Endodermal cell (in vitro differentiated cells): ENCODE results near the gene LRCH3. TPM values are rescaled to one million over a fixed set of nuclear protein-coding genes. Genes with fewer than 3 reads are reported as not detected.
A peak's percentile ranks its signal among the peaks of the same experiment; 100 is the strongest.

Source experiments
- DNase-seq: peaks from one replicate; pipeline ENCODE4 v3.0.0-alpha.2; 2017
- H3K27ac ChIP-seq: 2 replicates; pipeline ENCODE4 v1.5.1; 2013; ENCODE audit warnings: mild to moderate bottlenecking, low read depth, low read length, moderate library complexity
- H3K27me3 ChIP-seq: 2 replicates; pipeline ENCODE4 v1.6.1; 2013; ENCODE audit warnings: mild to moderate bottlenecking, low read length, moderate library complexity; ENCODE audit not compliant: insufficient read depth, control insufficient read depth, poor library complexity, severe bottlenecking
- H3K36me3 ChIP-seq: 2 replicates; pipeline ENCODE4 v1.7.0; 2013; ENCODE audit warnings: mild to moderate bottlenecking, low read length, moderate library complexity; ENCODE audit not compliant: control insufficient read depth, insufficient read depth
- H3K4me1 ChIP-seq: one replicate; pipeline ENCODE4 v1.7.0; 2013; ENCODE audit warnings: low read length; ENCODE audit not compliant: control insufficient read depth, insufficient read depth
- H3K4me3 ChIP-seq: 2 replicates; pipeline ENCODE4 v1.5.1; 2013; ENCODE audit warnings: mild to moderate bottlenecking, low read length, moderate library complexity
- H3K9ac ChIP-seq: 2 replicates; pipeline ENCODE4 v1.6.1; 2013; ENCODE audit warnings: mild to moderate bottlenecking, low read length, moderate library complexity; ENCODE audit not compliant: poor library complexity, severe bottlenecking; ENCODE audit errors: extremely low read depth
- H3K9me3 ChIP-seq: 2 replicates; pipeline ENCODE4 v1.6.1; 2013; ENCODE audit warnings: mild to moderate bottlenecking, low read length, moderate library complexity; ENCODE audit not compliant: control insufficient read depth
- H3K27ac Mint-ChIP-seq: 2 replicates; pipeline ENCODE4 v1.8.0; 2020; ENCODE audit warnings: mixed read lengths
- H3K27me3 Mint-ChIP-seq: 2 replicates; pipeline ENCODE4 v1.8.0; 2021; ENCODE audit warnings: mild to moderate bottlenecking, mixed read lengths; ENCODE audit not compliant: insufficient read depth
- H3K36me3 Mint-ChIP-seq: 2 replicates; pipeline ENCODE4 v1.8.0; 2020; ENCODE audit warnings: low read depth, mixed read lengths
- H3K4me1 Mint-ChIP-seq: 2 replicates; pipeline ENCODE4 v1.8.0; 2020; ENCODE audit warnings: mixed read lengths
- H3K4me3 Mint-ChIP-seq: 2 replicates; pipeline ENCODE4 v1.8.0; 2020; ENCODE audit warnings: mild to moderate bottlenecking, moderate library complexity, mixed read lengths
- H3K9me3 Mint-ChIP-seq: 2 replicates; pipeline ENCODE4 v1.8.0; 2020; ENCODE audit warnings: mild to moderate bottlenecking, mixed read lengths
- WGBS, 2 experiments: methylation state at CpG; one replicate each; pipeline versions ENCODE4 v1.1.5 to v1.1.7; 2013; ENCODE audit warnings: missing lambda C conversion rate in 2 of 2, mixed read lengths in 1 of 2; ENCODE audit not compliant: insufficient coverage in 1 of 2, insufficient read length in 1 of 2; 5-methylcytosine and 5-hydroxymethylcytosine counted together
- total RNA-seq, 2 donors: library from RNA; stranded (reverse); fragmentation: NEBNext Ultra II Directional in 1 of 2; extraction: Animal tissue kit (Norgen Biotek cat#: 25700) in 1 of 2; gene quantifications; 2 replicates in 1 of 2; 3 replicates in 1 of 2; pipeline ENCODE4 v1.2.1, GENCODE V29; 2021
- TF ChIP-seq, protein P1 (sequence below): fragments of 200-600 bp; sonication (generic); conservative IDR thresholded peaks from 2 replicates; pipeline ENCODE4 v1.5.0; 2021; ENCODE audit warnings: antibody characterized with exemption, mild to moderate bottlenecking

The LRCH3 gene
- total RNA-seq, 2 donors from 2014 or later: 67.1 to 70.2 TPM

DNA sequence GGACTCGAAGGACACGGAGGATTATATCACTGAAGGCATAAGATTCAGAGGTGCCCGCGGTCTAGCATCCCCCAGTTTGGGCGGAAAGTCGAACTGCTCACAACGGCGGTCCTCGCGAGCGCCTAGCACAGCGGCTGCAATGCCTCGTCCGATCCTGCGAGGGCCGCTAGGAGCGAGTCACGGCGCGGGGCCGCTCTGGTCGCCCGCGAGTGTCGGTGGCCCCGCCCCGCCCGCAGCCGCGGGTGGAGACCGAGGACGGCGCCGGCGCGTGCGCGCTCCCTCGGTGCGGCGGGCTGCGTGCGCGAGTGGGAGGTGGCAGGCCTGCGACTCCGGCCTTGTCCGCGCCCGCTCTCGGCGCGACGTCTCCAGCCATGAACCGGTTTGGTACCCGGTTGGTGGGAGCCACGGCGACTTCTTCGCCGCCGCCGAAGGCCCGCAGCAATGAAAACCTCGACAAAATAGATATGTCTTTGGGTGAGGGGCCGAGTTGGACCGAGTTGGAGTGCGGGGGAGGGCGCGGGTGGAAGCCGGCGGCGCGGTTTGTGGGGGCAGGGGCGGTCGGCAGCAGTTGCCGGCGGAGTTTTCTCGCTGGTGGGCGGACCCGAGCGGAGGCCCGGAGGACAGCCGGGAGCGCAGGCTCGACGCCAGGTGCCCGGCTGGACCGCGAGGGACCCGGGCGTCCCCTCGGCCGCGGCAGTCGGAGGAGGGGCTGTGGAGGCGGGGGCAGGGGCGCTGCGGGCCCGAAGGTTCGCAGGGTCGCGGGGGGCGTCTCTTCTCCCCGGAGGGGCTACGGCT lies 41.3 kb upstream of the LRCH3 start, which contains the start of gene FYTTD1:
TSS of gene FYTTD1 (plus strand) at position 283 of the 795 bp plus-strand sequence. CDS start at position 372, 89 bp downstream.
- peak; percentile 89 for DNase-seq
- Histone ChIP-seq H3K9ac (peak within 1 kb of the TSS; percentile 68), H3K4me3 (peak within 1 kb of the TSS; percentile 90), H3K27ac (peak within 1 kb of the TSS; percentile 67), H3K36me3 (no peaks in the 10 kb centered on the region), H3K9me3 (no peaks in the 10 kb centered on the region), H3K27me3 (no peaks in the 10 kb centered on the region), H3K4me1 (no peaks in the 10 kb centered on the region)
- 0 to 2% methylated on average over 29 to 104 of the region's 104 CpGs for WGBS, 2 experiments
- no peaks in the 10 kb centered on the region for H3K36me3 Mint-ChIP-seq
- H3K27me3 Mint-ChIP-seq: peaks cover 11% of the 10 kb centered on the region
- peaks cover 11% of the 10 kb centered on the region for H3K4me1 Mint-ChIP-seq
- H3K9me3 Mint-ChIP-seq: no peaks in the 10 kb centered on the region
- TF ChIP-seq, protein P1, sequence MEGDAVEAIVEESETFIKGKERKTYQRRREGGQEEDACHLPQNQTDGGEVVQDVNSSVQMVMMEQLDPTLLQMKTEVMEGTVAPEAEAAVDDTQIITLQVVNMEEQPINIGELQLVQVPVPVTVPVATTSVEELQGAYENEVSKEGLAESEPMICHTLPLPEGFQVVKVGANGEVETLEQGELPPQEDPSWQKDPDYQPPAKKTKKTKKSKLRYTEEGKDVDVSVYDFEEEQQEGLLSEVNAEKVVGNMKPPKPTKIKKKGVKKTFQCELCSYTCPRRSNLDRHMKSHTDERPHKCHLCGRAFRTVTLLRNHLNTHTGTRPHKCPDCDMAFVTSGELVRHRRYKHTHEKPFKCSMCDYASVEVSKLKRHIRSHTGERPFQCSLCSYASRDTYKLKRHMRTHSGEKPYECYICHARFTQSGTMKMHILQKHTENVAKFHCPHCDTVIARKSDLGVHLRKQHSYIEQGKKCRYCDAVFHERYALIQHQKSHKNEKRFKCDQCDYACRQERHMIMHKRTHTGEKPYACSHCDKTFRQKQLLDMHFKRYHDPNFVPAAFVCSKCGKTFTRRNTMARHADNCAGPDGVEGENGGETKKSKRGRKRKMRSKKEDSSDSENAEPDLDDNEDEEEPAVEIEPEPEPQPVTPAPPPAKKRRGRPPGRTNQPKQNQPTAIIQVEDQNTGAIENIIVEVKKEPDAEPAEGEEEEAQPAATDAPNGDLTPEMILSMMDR: peak; percentile 60
- peak within 1 kb of the TSS; percentile 76 for H3K4me3 Mint-ChIP-seq
- peak within 1 kb of the TSS; percentile 92 for H3K27ac Mint-ChIP-seq

DNA sequence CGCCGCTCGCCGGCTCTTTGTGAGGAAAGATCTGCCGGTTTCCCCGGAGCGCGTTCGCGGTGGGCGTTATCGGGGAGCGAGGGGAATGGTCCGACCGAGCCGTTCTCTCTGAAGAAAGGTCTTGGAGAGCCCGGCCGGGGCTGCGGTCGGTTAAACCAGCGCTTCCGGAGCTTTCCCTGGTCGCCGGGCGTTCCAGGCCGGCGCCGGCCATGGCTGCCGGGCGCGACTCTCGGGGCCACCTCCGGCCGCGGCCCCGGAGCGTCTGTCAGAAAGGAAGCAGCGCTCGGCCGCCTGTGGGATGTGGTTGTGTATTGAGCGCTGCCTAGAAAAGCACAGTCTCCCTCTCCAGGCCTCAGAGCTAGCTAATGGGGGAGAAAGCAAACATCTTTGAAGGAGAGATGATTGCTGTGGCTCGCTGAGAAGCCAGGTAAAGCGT lies 40.6 kb upstream of the LRCH3 start:
- peak; percentile 88 for DNase-seq
- Histone ChIP-seq H3K4me3 (peak overlapping the region; percentile 90), H3K9me3 (no peaks in the 10 kb centered on the region), H3K4me1 (no peaks in the 10 kb centered on the region), H3K27me3 (no peaks in the 10 kb centered on the region), H3K27ac (peak overlapping the region; percentile 67), H3K9ac (peak overlapping the region; percentile 68), H3K36me3 (no peaks in the 10 kb centered on the region)
- Mint-ChIP-seq H3K36me3 (no peaks in the 10 kb centered on the region), H3K27ac (peak overlapping the region; percentile 89), H3K27me3 (peaks cover 11% of the 10 kb centered on the region), H3K4me1 (peaks cover 11% of the 10 kb centered on the region), H3K4me3 (peak overlapping the region; percentile 76), H3K9me3 (no peaks in the 10 kb centered on the region)
- TF ChIP-seq, protein P1: peak; percentile 11
- 0% methylated on average over 17 to 43 of the region's 43 CpGs for WGBS, 2 experiments

DNA sequence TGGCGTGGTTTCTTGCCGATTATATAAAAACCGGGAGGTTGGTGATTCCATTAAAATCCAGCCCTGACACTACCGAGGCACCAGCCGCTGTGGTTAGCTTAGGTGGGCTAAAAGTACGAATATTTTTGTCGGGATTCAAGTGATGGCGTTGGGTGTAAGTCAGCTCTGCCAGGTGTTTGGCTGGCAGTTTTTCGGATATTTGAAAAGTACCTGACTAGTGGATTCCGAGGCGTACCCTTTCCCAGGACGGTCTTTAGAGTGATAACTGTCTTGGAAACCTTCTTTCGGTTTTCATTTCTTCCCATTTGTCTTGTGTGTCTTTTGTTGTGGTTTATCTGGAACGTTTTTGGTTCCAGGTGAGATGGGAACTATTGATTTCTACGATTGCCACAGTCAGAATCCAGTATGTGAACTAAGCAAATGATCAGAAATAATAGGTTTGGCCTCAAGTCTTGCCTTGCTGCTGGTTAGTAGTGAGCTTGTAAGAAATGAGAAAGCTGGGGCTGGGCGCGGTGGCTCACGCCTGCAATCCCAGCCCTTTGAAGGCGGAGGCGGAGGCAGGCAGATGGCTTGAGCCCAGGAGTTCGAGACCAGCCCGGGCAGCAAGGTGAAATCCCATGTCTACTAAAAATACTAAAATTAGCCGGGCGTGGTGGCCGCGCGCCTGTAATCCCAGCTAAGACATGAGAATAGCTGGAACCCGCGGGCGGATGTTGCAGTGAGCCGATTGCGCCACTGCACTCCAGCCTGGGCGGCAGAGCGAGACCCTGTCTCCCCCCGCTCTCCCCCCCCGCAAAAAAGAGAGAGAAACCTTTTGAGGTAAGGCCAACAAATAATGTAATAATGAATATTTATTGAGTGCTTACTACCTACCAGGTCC lies 40.0 kb upstream of the LRCH3 start:
- Histone ChIP-seq H3K9me3 (no peaks in the 10 kb centered on the region), H3K27ac (peak overlapping the region; percentile 67), H3K4me3 (peak overlapping the region; percentile 90), H3K27me3 (no peaks in the 10 kb centered on the region), H3K4me1 (no peaks in the 10 kb centered on the region), H3K9ac (peak overlapping the region; percentile 68), H3K36me3 (peaks cover 1% of the 10 kb centered on the region)
- Mint-ChIP-seq H3K27ac (peak overlapping the region; percentile 89), H3K27me3 (peaks cover 11% of the 10 kb centered on the region), H3K36me3 (no peaks in the 10 kb centered on the region), H3K4me1 (peaks cover 11% of the 10 kb centered on the region), H3K4me3 (peak overlapping the region; percentile 76), H3K9me3 (no peaks in the 10 kb centered on the region)
- WGBS, 2 experiments: 35 to 45% methylated on average over 21 to 35 of the region's 36 CpGs
- TF ChIP-seq, protein P1: no peak
- peak; percentile 67 for DNase-seq
